HG03571 (cell line): ENCODE data around the gene ST6GALNAC6.
"Not testable (repeated sequence)": the region's sequence is repeated elsewhere in the genome, so short reads cannot be mapped to it uniquely, and the experiment has no call there.

Experiments
- ATAC-seq: cut with Tn5 transposase; IDR thresholded peaks from one replicate; pipeline ENCODE4 v1.9.1; 2021; ENCODE audit not compliant: unreplicated experiment

Gene ST6GALNAC6

DNA sequence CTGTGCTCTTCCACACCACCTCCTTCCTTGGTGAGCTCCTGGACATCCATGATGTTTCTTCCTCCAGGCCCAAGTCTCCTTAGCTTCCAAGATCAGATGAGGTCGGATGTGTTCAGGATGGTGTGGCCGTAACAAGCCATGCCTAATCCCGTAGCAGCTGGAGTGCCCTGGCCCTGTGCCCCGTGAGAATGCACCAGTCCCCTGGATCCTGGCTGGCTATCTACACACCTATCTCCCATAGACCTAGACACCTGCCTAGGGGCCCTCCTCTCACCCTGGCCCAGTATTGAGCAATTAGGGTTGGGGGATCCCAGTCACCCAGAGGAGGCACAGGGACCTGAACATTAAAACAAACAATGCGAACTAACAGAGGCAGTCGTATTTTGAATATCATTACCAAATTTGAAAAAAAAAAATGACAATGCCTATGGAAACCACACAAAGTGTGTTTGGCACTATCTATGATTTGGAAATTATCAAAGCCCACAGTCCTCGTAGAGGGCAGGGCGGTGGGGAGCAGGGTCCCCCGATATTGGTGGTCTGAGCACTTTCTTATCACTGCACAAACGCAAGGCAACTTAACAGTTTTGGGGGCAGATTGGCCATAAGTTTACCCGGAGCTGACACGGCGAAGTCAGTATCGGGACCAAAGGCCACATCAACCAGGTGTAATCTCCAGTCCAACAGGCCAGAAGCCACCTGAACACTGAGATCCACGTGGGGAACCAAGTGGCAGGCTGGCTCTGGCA is 58.1 kb downstream of the ST6GALNAC6 start:
- no peak for ATAC-seq

GRCh38 chr9:127838375-127839078 is 60.9 kb downstream of the ST6GALNAC6 start:
- ATAC-seq, result no peak

DNA sequence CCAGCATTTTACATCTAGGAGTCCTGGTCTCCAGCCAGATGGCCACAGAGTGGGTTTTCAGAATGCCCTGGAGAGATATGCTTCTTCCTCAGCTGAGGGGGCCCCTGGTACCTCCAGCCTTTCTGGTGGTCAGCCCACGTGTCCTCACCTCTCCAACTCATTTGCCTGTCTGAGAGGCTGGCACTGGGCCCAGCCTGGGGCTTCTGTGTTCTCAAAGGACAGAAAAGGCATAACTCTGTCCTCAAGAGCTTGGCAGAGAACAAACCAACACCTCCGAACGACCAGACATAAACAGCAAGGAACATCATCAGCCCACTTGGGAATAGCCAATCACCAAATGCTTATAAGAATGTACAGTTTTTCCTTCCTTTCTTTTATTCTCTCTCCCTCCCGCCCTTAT is 62.1 kb downstream of the ST6GALNAC6 start:
- ATAC-seq, result no peak

DNA sequence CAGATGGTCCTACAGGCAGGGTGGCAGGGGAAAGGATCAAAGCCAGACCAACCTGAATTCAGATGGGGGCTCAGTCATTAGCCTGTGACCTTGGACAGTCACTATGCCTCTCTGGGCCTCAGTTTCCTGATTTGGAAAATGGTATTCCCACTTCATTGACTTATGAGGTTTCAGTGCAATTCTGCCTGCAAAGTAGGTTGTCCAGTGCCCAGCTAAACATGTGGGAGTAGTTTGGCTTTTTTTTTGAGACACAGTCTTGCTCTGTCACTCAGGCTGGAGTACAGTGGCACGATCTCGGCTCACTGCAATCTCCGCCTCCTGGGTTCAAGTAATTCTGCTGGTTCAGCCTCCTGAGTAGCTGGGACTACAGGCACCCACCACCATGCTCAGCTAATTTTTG is 62.8 kb downstream of the ST6GALNAC6 start:
- ATAC-seq, result not testable (repeated sequence)

DNA sequence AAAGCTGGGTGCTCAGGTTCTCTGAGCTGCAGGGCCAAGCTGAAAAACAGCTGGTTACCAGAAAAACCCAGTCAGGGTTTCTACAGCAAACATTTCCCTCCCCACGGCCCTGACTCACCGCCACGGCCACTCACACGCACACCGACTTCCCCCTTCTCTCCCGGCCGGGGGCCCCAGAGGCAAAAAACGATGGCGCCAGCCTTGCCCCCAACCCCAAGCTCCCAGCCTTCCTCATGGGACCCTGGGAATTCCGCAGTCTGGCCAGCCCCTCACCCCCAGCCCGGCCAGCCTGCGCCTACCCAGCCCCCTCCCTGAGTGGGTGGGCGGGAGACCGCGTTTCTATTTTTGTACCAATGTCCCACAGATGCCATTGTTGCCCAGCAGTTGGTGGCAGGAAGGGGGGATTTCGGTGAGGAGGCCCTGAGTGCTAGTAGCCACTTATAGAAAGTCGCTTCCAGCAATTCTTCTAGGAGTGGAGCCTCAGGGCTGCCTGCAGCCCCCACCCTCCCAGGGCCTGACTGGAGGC is 63.3 kb downstream of the ST6GALNAC6 start:
- no peak for ATAC-seq
